Measurements from ENCODE around the gene BFAR. TPM values are rescaled to one million over a fixed set of nuclear protein-coding genes. Genes with fewer than 3 reads are reported as not detected.

The BFAR gene
- total RNA-seq, 1 experiment from 2014 or later = 91.7 TPM

- no peak for TF ChIP-seq CTCF (conservative IDR thresholded peaks at IDR 0.05)
- Histone ChIP-seq H4K8ac (replicated peaks; ENCODE audit: insufficient read length, low read depth, low read length) (no peak overlapping the region), H3K14ac (ENCODE audit: insufficient read depth, low read length) (no peak overlapping the region), H2BK5ac (ENCODE audit: insufficient read length, low read length) (no peak overlapping the region), H4K20me1 (ENCODE audit: control insufficient read depth, insufficient read depth, insufficient read length) (no peaks in the 10 kb centered on the region), H3K56ac (ENCODE audit: insufficient read length, low read depth, low read length) (no peak overlapping the region), H2BK120ac (ENCODE audit: low read depth, low read length, poor library complexity, severe bottlenecking) (no peak overlapping the region), H3K4ac (ENCODE audit: low read depth, low read length) (no peak overlapping the region), H3K4me2 (ENCODE audit: insufficient read depth, insufficient read length, low read length) (no peak overlapping the region), H2AK5ac (ENCODE audit: insufficient read length, low read length) (no peak overlapping the region), H3K9me3 (ENCODE audit: control insufficient read depth, low read depth, low read length) (no peaks in the 10 kb centered on the region), H3K79me1 (ENCODE audit: insufficient read depth, low read depth, low read length, poor library complexity, severe bottlenecking) (no peaks in the 10 kb centered on the region), H2BK20ac (ENCODE audit: low read depth, low read length, poor library complexity, severe bottlenecking) (no peak overlapping the region), H2BK12ac (ENCODE audit: insufficient read length, low read depth, low read length) (no peak overlapping the region), H4K5ac (ENCODE audit: insufficient read length, low read depth, low read length) (no peak overlapping the region), H3K23ac (ENCODE audit: insufficient read length, low read depth, low read length) (no peak overlapping the region), H3K4me1 (ENCODE audit: insufficient read depth, low read length) (no peaks in the 10 kb centered on the region), H3T11ph (ENCODE audit: low read length) (no peak overlapping the region), H3K27me3 (ENCODE audit: insufficient read depth, low read length) (no peaks in the 10 kb centered on the region), H3K27ac (ENCODE audit: insufficient read length, low read depth, low read length) (no peak overlapping the region), H2AFZ (ENCODE audit: low read length) (no peak overlapping the region), H3K79me2 (ENCODE audit: insufficient read depth, low read length) (no peaks in the 10 kb centered on the region), H3K18ac (ENCODE audit: insufficient read length, low read depth, low read length) (no peak overlapping the region), H4K91ac (ENCODE audit: insufficient read length, low read depth, low read length) (no peak overlapping the region), H3K23me2 (ENCODE audit: insufficient read length, low read depth, low read length, poor library complexity, severe bottlenecking) (no peaks in the 10 kb centered on the region), H3K9ac (ENCODE audit: extremely low read depth, insufficient read length, low read length) (no peak overlapping the region), H2BK15ac (ENCODE audit: low read depth, low read length) (no peak overlapping the region)
- Mint-ChIP-seq H3K9me3 (no peaks in the 10 kb centered on the region), H3K27ac (no peak overlapping the region; a peak in 1 of 7 replicates), H3K27me3 (ENCODE audit: low read depth) (no peaks in the 10 kb centered on the region), H3K4me3 (no peak overlapping the region), H3K4me1 (peaks cover 15 to 18% of the 10 kb centered on the region in 2 experiments), H3K36me3 (ENCODE audit: insufficient read depth in 1 of 3, low read depth in 3 of 3) (peaks cover 13 to 85% (median 48%) of the 10 kb centered on the region in 3 experiments; a peak in 6 of 7 replicates)
- no peak for DNase-seq
- no CpG with 5 or more reads among the region's 6 CpGs for WGBS (ENCODE audit: extremely low coverage, insufficient read length, low lambda C conversion rate)
Observed at GRCh38 chr16:14609716-14610115, 23.0 kb upstream of the BFAR start.
